DMS114 treated with DMSO at 0.1 percent for 48 hours (cell line): ENCODE results near the gene NOP16.

Source experiments
- DNase-seq: peaks from one replicate; lab custom pipeline; 2025; ENCODE audit not compliant: unreplicated experiment; lab: John Stamatoyannopoulos, UW

NOP16 gene, protein sequence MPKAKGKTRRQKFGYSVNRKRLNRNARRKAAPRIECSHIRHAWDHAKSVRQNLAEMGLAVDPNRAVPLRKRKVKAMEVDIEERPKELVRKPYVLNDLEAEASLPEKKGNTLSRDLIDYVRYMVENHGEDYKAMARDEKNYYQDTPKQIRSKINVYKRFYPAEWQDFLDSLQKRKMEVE

DNA sequence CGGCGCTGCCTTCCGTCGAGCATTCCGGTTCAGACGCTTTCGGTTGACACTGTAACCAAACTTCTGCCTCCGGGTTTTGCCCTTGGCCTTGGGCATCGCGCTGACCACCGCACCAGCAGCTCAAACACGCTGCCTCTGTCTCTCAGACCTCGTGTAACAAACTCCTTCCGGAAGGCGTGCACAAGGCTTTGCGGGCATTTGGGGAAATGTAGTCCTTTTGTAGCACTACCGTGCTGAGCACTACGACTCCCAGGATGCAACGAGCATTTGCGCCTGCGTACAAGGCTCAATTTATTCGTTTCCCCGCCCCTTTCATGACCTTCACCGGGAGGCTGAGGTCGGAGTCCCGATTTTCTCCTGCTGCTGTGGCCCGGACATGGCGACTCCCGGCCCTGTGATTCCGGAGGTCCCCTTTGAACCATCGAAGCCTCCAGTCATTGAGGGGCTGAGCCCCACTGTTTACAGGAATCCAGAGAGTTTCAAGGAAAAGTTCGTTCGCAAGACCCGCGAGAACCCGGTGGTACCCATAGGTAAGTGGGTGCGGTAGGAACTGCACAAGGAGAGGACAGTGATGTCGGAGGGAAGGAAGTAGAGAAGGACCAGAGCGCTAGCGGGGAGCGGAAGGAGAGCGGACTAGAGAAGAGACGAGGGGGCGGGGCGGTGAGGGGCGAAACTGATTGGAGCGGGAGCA is at the start of gene NOP16, which contains the start of gene HIGD2A:
NOP16 (minus strand) TSS at position 155 of the 691 bp plus-strand sequence; CDS start at position 96, 59 bp downstream.
HIGD2A (plus strand) TSS at position 308 of the 691 bp plus-strand sequence; CDS start at position 377, 69 bp downstream.
- peak; percentile 99 for DNase-seq

DNA sequence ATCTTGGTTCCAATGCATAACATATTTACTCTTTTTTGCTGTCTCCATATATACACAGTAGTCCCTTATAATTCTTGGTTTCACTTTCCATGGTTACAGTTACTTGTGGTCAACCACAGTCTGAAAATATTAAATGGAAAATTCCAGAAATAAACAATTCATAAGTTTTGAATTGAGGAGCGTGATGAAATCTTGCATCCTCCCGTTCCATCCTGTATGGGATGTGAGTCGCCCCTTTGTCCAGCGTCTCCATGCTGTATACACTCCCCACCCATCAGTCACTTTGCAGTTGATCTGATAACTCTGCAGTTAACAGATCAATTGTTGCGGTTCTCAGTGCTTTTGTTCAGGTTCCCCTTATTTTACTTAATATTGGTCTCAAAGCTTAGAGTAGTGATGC is 48.3 kb upstream of the NOP16 start:
- no peak for DNase-seq

DNA sequence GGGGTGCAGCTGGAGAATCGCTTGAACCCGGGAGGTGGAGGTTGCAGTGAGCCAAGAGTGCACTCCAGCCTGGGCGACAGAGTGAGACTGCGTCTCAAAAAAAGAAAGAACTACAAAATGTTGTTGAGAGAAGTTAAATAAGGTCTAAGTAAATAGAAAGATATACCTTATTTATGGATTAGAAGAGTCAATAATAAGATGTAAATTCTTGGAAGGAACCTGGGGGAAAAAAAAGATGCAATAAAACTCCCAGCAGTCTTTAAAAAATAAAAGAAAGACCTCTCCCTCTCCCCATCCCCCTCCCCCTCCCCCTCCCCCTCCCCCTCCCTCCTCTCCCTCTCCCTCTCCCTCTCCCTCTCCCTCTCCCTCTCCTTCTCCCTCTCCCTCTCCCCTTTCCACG is 44.3 kb upstream of the NOP16 start:
- DNase-seq: no peak

DNA sequence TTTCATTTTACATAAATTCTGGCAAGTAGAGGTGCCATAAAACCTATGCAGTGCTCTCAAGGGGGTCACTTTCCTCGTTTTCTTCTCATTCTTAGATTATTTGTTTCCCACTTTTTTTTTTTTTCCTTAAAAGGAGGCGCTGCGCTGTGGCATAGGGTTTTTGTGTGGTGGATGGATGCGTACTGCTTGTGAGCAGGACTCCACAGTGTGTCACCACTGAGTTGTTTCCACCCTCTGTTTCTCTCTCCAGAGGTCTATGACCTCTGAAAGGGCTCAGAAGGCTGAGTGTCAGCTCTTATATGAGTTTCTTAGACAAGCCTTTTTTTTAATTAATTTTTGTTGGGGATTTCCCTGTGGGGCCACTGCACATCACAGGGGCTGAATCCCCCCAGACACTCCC is 41.6 kb upstream of the NOP16 start:
- no peak for DNase-seq

DNA sequence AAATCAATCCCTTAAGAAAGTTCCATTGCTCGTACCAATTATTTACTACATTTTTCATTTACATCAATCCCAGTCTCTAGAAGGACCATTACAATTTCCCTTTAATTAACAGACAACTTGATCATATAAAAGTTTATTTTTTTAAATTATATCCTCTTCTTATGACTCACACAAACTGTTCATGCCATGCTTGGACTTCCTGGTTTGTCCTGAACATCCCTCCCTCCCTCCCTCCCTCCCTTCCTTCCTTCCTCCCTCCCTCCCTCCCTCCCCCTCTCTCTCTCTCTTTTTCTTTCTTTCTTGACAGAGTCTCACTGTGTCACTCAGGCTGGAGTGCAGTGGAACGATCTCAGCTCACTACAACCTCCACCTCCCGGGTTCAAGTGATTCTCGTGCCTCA is 39.6 kb upstream of the NOP16 start:
- no peak for DNase-seq

DNA sequence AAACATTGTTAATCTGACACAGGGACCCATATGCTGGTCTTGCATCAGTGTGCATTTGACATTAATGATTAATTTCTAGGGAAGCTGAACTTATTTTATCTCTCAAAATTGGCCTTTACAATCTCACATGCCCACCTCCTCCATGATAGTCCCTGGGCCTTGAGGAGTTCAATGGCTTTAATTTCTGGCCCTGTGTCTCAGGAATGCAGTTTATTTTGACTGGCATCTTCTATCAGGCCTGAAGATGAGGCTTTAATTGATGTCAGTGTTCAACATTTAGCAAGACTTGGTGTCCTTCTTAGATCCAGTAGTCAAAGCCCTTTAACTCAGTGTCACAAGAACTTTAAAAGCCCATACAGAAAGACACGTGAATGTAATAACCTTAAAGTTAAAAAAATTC is 38.5 kb upstream of the NOP16 start:
- no peak for DNase-seq

DNA sequence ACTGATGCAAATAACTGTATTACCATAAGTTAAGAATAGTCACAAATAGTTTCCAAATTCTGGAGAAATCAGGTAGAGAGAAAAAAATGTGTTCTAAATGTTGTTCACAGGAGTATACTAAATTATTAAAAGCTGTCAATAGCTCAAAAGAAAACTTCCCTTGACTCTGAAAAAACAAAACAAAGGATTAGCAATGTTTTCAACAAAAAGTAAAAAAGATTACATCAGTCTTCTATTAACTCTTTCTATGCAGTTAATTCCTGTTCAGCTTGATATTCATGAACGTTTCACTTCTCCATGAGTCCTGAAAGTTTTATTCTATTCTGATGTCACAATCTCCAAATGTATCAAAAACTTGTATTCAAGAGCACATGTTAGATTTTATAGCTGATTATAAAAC is 37.4 kb upstream of the NOP16 start:
- DNase-seq: no peak

DNA sequence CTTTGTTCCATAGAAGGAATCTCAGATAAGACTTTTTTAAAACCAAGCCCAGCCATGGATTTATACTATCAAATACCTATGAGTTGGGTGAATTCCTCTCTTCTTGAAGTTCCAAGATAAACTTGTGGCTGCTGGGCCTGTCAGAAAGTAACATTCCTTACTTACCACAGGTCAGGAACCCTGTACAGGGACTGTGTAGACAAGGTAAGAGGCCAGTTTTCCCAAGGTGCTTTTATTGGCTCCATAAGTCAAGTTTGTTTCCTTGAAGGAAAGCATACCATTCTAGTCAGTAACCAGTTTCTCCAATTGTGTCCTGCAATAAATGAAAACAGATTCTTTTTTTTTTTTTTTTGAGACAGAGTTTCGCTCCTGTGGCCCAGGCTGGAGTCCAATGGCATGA is 36.7 kb upstream of the NOP16 start:
- DNase-seq: no peak

DNA sequence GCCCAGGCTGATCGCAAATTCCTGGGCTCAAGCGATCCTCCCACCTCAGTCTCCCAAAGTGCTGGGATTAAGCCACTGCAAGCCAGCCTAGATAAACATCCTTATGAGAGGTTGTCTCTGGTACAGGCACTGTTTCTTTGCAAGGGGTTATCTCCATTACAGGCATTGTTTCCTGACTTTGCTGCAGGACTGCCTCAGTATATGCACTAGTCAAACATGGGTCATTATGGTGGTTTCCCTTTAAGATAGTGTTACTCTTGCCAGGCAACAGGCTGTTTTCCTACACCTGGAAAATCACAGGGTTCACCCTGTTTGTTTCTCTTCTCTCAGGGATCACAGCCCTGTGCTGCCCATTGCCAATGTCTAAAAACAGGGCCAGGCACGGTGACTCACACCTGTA is 35.8 kb upstream of the NOP16 start:
- no peak for DNase-seq

DNA sequence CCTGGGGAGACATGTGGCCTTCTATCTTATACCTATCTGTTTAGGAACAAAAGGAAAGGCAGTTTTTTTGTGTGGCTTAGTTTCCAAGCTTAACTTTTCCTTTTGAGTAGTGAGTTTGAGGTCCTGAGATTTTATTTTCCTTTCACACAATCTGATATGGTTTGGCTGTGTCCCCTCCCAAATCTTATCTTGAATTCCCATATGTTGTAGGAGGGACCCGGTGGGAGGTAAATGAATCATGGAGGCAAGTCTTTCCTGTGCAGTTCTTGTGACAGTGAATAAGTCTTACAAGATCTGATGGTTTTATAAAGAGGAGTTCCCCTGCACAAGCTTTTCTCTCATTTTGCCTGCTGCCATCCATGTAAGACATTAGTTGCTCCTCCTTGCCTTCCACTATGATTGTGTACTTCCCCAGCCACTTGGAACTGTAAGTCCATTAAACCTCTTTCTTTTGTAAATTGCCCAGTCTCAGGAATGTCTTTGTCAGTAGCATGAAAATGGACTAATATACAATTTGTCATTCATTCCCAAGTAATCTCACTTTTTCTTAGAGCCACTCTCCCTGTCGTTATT is 32.7 kb upstream of the NOP16 start:
- DNase-seq: no peak

DNA sequence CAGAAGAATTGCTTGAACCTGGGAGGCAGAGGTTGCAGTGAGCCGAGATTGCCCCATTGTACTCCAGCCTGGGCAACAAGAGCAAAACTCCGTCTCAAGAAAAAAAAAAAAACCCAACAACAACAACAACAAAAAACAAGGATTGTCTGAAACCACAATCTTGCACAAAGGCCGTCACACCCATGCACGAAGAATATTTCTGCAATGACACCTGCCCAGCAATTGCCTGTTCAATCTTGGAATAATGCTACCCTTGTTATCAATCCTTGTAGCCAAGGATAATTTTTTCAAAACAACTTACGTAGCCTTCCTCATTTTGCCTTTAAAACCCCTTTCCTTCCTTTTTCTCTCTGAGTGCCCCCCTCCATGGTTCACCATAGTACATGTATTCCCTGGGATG is 31.7 kb upstream of the NOP16 start:
- no peak for DNase-seq

DNA sequence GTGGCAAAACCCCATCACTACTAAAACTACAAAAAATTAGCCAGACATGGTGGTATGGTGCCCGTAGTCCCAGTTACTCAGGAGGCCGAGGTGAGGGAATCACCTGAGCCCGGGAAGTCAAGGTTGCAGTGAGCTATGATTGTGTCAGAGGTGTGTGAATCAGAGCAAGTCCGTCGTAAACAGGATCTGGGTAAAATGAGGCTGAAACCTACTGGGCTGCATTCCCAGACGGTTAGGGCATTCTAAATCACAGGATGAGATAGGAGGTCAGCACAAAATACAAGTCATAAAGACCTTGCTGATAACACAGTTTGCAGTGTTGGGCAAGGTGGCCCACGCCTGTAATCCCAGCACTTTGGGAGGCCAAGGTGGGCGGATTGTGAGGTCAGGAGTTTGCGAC is 29.9 kb upstream of the NOP16 start:
- no peak for DNase-seq

DNA sequence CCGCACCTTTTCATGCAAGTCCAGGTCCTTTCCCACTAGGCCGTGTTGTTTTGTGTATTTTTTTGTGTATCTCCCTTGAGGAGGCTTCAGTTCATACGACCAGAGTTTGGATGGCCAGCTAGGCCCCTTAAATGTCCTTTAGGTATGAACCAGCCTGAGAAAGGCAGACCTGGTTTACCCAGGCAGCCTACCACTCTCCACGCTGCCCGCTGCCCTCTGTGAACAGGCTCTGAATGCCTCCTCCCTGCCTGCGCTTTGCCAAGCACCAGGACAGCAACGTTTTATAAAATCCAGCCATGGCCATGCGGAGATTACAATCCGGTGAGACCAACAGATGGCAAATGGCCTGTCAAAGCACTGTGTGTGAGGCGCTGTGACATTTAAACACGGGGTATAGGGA is 28.6 kb upstream of the NOP16 start:
- DNase-seq: no peak

DNA sequence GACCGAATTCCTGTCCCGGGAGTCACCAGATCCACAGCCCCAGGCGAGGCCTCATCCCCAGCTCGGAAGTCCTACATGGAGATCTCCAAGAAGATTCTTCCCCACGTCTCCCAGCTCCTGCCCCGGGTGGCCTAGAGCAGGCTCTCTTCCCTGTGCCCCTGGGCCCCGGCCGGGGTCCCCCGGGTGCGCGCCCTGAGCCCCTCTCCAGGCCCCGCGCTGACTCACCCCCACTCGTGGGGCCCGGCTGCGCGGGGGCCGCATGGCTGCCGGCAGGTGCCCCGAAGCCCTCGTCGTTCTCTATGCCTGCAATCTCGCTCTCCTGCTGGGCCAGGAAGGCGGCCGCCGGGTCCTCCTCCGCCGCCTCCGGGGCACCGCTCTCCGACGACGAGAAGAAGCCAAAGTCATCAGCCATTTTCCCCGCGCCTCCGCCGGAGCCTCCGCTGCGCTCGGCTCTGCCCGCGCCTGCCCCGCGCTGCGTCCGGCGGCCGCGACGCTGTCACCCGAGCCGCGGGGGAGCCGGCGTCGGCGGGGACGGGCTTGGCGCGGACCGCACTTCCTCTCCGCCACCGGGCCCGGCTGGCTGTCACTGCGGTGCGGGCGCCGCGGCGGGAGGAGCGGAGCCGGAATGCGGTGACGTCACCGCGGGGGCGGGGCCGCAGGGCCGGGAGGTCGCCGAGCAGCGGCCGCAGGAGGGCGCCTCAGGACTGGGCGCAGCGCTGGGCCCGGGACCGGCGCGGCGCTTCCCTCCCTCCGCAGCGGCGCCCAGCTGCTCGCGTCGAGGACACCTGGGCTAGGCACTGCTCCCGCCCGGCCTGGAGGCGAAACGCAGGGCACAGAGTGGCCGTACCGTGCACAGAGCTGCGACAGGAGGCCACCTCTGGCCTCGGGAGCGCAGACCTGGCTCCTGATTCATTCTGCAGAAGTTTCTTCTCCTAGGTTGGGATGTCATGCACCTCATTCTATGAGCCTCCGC is 27.8 kb upstream of the NOP16 start, which contains the start of gene CLTB:
CLTB (minus strand) TSS at position 588 of the 973 bp plus-strand sequence; CDS start at position 412, 176 bp downstream.
- peak; percentile 61 for DNase-seq

DNA sequence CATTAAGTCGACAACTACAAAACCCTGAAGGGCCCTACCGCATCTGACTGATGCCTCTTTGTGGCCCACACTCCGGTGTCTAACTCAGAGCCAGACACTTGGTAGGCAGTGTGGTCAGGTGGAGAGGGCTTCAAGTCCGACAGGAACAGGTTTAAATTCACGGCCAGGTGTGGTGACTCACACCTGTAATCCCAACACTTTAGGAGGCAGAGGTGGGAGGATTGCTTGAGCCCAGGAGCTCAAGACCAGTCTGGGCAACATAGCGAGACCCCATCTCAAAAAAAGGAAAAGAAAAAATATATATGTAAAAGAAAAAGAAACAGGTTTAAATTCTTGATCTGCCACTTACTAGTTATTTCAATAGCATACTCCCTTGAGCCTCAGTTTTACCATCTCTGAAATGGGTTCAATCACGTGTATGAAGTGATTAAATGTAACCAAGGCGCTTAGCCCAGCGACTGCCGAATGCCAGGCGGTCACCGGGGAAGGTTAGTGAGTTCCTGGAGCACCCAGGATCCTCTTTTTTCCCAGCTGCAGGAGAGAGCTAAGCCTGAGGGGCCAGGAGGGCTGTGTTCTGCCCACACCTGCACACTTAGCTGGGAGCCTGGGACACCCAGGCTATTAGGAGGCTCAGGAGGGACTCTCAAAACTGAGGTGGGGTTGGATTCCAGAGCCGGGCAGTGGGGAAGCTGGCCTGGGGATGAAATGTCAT is 27.0 kb upstream of the NOP16 start:
- no peak for DNase-seq

DNA sequence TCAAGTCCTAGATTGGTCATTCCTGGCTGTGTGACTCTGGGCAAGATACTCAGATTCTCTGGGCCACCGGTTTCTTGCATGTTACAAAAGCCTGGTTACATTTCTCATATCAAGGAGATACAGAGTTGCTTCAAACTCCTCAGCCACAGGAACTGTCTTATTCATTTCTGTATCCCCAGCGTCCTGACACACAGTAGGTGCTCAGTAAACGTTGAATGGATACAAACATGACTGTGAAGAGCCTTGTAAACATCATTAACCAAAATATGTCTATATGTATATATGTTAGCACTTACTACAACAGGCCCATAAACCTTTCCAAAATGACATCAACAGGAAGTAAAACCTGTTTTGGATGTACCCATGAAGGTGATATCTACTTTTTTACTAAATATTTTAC is 26.3 kb upstream of the NOP16 start:
- no peak for DNase-seq

DNA sequence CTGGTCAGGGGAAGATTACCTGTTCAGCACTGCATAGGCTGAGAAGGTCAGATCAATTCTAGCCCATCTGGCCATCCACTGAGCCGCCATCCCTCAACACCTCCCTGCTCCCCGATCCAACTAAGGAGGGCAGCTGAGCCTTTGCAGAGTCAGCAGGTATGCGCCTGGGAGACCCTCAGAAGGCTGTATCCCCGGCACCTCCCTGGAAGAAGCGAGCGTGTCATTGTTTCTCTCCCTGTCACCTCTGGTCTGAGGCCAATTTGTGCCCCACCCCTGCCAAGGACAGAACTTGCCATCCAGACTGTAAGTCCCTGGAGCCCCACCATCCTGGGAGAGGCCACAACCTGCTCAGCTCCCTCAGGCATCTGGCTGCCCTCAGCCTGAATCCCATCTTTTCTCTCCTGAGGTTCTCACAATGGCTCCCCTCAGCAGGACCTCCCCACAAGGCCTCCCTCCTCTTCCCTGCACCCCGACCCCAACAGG is 25.4 kb upstream of the NOP16 start:
- no peak for DNase-seq

DNA sequence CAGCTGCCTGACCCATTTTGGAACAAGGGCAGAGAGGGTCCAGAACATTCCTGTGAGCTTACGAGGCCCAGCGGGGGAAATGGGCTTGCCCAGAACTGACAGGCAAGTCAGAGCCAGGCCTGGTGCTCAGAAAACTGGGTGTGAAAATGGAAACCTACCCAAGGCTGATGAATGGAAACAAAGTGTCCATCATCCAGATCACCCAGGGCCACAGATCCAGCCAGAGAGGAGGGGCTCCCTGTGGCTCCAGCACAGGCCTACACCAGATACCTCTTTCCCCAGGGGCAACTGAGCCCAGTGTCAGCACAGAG is 24.8 kb upstream of the NOP16 start:
- no peak for DNase-seq

DNA sequence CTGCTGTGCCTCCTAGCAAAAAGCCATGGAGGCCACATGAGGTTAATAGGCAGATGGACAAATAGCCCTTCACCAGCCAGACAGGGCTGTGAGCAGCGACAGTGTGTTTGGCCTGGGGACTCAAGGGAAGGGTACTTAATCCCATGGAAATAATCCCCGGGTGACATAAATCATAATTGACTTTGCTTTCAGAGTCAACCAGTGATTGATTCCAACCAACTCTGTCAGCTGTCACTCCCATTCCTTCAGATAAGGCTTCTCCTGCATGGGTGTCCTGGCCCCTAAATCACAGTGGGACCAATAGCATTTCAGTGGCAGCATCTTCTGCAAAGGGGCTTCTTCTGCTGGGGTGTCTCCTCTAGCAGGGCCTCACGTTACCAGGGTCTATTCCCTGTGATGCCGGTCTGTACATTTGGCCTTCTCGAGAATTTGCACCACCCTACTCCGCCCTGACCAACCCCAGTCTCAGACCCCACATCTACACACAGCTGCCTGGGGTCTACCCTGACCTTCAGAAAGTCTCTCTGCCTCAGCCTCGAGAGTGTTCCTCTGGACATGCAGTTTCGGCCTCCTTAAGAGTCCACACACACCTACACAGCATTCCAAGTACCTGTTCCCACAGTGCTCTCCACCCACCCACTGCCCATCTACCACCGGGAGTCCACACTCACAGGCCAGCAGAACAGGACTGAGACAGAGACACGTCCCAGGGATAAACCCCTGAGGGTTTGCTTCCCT is 24.3 kb upstream of the NOP16 start:
- DNase-seq: no peak
